ENCODE results near the gene DPP6.

DNA sequence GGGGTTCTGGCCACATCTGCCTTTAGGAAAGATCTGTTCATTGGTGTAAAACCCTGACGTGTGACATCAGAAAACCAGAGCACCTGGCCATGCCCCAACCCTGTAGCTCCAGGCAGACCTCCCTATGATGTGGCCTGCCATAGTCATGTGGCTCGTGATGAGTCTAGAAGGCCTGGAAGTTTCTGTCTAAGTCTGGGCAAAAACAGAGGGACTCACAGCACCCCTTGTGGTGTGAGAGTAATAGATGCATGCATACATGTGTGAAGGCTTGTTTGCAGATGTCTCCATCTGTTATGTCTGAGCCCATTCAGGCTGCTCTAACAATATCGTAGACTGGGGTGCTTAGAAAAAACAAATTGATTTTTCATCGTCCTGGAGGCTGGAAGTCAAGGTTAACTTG, 641.5 kb downstream of the DPP6 start:
- TF ChIP-seq, protein P1, sequence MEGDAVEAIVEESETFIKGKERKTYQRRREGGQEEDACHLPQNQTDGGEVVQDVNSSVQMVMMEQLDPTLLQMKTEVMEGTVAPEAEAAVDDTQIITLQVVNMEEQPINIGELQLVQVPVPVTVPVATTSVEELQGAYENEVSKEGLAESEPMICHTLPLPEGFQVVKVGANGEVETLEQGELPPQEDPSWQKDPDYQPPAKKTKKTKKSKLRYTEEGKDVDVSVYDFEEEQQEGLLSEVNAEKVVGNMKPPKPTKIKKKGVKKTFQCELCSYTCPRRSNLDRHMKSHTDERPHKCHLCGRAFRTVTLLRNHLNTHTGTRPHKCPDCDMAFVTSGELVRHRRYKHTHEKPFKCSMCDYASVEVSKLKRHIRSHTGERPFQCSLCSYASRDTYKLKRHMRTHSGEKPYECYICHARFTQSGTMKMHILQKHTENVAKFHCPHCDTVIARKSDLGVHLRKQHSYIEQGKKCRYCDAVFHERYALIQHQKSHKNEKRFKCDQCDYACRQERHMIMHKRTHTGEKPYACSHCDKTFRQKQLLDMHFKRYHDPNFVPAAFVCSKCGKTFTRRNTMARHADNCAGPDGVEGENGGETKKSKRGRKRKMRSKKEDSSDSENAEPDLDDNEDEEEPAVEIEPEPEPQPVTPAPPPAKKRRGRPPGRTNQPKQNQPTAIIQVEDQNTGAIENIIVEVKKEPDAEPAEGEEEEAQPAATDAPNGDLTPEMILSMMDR (IDR thresholded peaks at IDR 0.05): no peak
- no peak for TF ChIP-seq POLR2A (IDR thresholded peaks at IDR 0.05)

Measured in tibial nerve (tissue), 3 donors.